Neural crest cell (in vitro differentiated cells): ENCODE results near the gene KIAA1755. TPM values are rescaled to one million over a fixed set of nuclear protein-coding genes. Genes with fewer than 3 reads are reported as not detected.

Experiments used
- DNase-seq: peaks from one replicate; pipeline ENCODE4 v3.0.0; 2021; ENCODE audit warnings: low read depth, mixed read lengths, low spot score
- H3K27ac Mint-ChIP-seq: one replicate; pipeline ENCODE4 v1.8.0; 2021; ENCODE audit warnings: mild to moderate bottlenecking, mixed read lengths; ENCODE audit not compliant: unreplicated experiment
- H3K27me3 Mint-ChIP-seq: 2 replicates; pipeline ENCODE4 v1.8.0; 2021; ENCODE audit warnings: low read depth, mild to moderate bottlenecking, mixed read lengths
- H3K36me3 Mint-ChIP-seq: 2 replicates; pipeline ENCODE4 v1.8.0; 2021; ENCODE audit warnings: low read depth, mild to moderate bottlenecking, mixed read lengths
- H3K4me1 Mint-ChIP-seq: 2 replicates; pipeline ENCODE4 v1.8.0; 2021; ENCODE audit warnings: mixed read lengths
- H3K4me3 Mint-ChIP-seq: one replicate; pipeline ENCODE4 v1.8.0; 2021; ENCODE audit warnings: mild to moderate bottlenecking, mixed read lengths
- H3K9me3 Mint-ChIP-seq: 2 replicates; pipeline ENCODE4 v1.8.0; 2021; ENCODE audit warnings: mixed read lengths
- total RNA-seq: library from RNA; stranded (reverse); gene quantifications from 2 replicates; pipeline ENCODE4 v1.2.1, GENCODE V29; 2021
- TF ChIP-seq, protein P1 (sequence below): fragments of 200-600 bp; sonication (generic); conservative IDR thresholded peaks from 2 replicates; pipeline ENCODE4 v1.5.0; 2021; ENCODE audit warnings: antibody characterized with exemption, mild to moderate bottlenecking

The KIAA1755 gene
- total RNA-seq, 1 donor from 2014 or later: 8.6 TPM

- no peak overlapping the region for H3K4me3 Mint-ChIP-seq
- TF ChIP-seq, protein P1, sequence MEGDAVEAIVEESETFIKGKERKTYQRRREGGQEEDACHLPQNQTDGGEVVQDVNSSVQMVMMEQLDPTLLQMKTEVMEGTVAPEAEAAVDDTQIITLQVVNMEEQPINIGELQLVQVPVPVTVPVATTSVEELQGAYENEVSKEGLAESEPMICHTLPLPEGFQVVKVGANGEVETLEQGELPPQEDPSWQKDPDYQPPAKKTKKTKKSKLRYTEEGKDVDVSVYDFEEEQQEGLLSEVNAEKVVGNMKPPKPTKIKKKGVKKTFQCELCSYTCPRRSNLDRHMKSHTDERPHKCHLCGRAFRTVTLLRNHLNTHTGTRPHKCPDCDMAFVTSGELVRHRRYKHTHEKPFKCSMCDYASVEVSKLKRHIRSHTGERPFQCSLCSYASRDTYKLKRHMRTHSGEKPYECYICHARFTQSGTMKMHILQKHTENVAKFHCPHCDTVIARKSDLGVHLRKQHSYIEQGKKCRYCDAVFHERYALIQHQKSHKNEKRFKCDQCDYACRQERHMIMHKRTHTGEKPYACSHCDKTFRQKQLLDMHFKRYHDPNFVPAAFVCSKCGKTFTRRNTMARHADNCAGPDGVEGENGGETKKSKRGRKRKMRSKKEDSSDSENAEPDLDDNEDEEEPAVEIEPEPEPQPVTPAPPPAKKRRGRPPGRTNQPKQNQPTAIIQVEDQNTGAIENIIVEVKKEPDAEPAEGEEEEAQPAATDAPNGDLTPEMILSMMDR: peak; percentile 61
Measured at GRCh38 chr20:38242848-38243708, 17.5 kb downstream of the KIAA1755 start.

DNA sequence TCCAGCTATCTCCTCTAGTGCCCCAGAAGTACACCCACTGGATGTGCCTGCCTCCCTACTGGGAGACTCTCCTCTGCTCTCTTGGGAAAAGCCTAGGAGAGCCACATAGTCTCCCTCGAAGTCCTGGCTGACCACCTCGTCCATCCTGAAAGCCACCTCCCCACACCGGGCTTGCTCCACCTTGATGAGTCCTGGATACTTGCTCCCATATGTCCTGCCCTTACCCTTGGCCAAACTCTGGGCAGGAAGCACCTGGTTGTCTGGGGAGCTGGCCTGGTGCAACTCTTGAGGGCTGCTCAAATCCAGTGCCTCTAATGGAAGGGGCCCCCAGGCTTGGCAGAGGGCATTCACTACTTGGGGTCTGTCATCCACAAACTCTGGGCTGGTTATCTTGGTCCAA, 19.3 kb downstream of the KIAA1755 start:
- Mint-ChIP-seq H3K9me3 (peaks cover 15% of the 10 kb centered on the region), H3K4me1 (no peaks in the 10 kb centered on the region)
- TF ChIP-seq, protein P1: no peak

More at GRCh38 chr20:38242848-38243708, 17.5 kb downstream of the KIAA1755 start:
- peaks cover 10% of the 10 kb centered on the region for H3K4me1 Mint-ChIP-seq
- H3K27ac Mint-ChIP-seq: no peak overlapping the region
- peaks cover 15% of the 10 kb centered on the region for H3K9me3 Mint-ChIP-seq
- DNase-seq: peak; percentile 26
- peaks cover 28% of the 10 kb centered on the region for H3K36me3 Mint-ChIP-seq
- H3K27me3 Mint-ChIP-seq: no peaks in the 10 kb centered on the region

DNA sequence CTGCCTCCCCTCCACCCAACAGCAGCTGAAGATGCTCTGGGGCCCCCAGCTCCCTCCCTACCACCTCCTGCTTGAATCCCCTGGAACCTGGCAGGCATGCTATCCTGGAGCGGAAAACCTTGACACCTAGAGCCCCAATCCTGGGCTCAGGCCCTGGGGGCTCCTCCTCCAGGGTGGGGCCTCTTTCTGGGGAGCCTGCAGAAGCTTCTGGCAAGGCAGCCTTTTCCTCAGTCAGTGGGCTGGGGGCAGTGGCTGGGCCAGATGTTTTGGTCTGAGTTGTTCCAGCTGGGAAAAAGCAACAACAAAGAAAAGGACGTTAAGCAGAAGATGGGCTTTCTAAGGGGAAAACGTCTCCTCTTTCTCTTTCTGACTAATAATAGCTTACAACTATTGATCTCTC, 21.1 kb downstream of the KIAA1755 start:
- H3K27ac Mint-ChIP-seq: no peak overlapping the region
- TF ChIP-seq, protein P1: no peak
- DNase-seq: no peak
- H3K36me3 Mint-ChIP-seq: peaks cover 23% of the 10 kb centered on the region
- no peaks in the 10 kb centered on the region for H3K4me1 Mint-ChIP-seq
- peaks cover 12% of the 10 kb centered on the region for H3K9me3 Mint-ChIP-seq
- no peak overlapping the region for H3K4me3 Mint-ChIP-seq
- no peaks in the 10 kb centered on the region for H3K27me3 Mint-ChIP-seq

More for the DNA sequence above, 19.3 kb downstream of the KIAA1755 start:
- Mint-ChIP-seq H3K27ac (no peak overlapping the region), H3K27me3 (no peaks in the 10 kb centered on the region), H3K36me3 (peaks cover 28% of the 10 kb centered on the region), H3K4me3 (no peak overlapping the region)
- DNase-seq: no peak

DNA sequence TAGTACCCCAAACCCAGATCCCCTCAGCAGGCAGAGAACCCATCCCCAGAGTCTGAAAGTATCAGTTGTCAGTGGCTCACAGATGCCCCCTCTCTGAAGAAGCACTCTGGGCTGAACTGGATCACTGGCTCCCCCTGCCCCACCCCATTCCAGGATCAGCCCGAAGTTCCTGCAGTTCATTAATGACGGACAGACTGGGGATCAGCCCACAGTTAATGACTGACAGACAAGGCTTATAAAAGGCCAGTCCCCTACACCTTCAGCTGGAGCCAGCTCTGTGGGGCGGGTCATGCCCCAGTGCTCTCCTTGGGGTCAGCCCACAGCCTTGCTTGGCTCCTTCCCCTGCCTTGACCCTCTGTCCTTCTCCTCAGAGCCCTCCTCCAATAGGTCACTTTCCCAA, 21.7 kb downstream of the KIAA1755 start:
- TF ChIP-seq, protein P1: no peak
- peaks cover 10% of the 10 kb centered on the region for H3K9me3 Mint-ChIP-seq
- no peaks in the 10 kb centered on the region for H3K27me3 Mint-ChIP-seq
- no peak for DNase-seq
- peaks cover 18% of the 10 kb centered on the region for H3K36me3 Mint-ChIP-seq
- H3K4me1 Mint-ChIP-seq: no peaks in the 10 kb centered on the region
- peak overlapping the region; percentile 54 for H3K27ac Mint-ChIP-seq
- no peak overlapping the region for H3K4me3 Mint-ChIP-seq

DNA sequence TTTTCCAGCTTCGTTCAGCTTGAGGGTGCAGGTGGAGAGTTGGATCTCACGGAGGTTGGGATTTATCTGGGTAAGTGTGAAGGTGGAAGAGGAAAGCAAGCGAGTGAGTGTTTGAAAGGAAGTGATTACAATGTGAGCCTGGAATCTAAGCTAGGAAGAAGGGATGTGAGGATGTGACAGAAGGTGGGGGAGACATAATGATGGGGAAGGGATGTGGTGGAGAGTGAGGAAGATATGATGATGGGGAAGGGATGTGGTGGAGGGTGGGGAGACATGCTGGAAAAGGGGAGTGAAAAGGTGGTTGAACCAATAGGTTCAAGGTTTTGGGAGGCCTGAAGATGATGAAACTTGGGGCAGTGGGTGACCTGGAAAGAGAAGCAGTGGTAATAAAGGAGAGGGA, 23.2 kb downstream of the KIAA1755 start:
- Mint-ChIP-seq H3K9me3 (peaks cover 5% of the 10 kb centered on the region), H3K4me1 (no peaks in the 10 kb centered on the region), H3K4me3 (no peak overlapping the region), H3K27me3 (no peaks in the 10 kb centered on the region), H3K36me3 (peaks cover 6% of the 10 kb centered on the region), H3K27ac (no peak overlapping the region)
- DNase-seq: no peak
- TF ChIP-seq, protein P1: no peak
